ENCODE data around the gene WDR76.

GRCh38 chr15:43779016-43779415, 47.8 kb upstream of the WDR76 start:
- TF ChIP-seq CTCF (IDR thresholded peaks at IDR 0.05), result no peak
- no peak for TF ChIP-seq POLR2A (IDR thresholded peaks at IDR 0.05)
